CD14-positive monocyte (primary cell): ENCODE results near the gene PCDHGB7. TPM values are rescaled to one million over a fixed set of nuclear protein-coding genes. Genes with fewer than 3 reads are reported as not detected.
A peak's percentile ranks its signal among the peaks of the same experiment; 100 is the strongest.
"Not testable (repeated sequence)": the region's sequence is repeated elsewhere in the genome, so short reads cannot be mapped to it uniquely, and the experiment has no call there.

Experiments
- DNase-seq, 3 donors: peaks; one replicate each; pipeline ENCODE4 v3.0.0-alpha.2; 2011 to 2022
- H2AFZ ChIP-seq: 2 replicates; pipeline ENCODE4 v1.6.0; 2012; ENCODE audit warnings: mild to moderate bottlenecking, low read depth, low read length, inconsistent platforms; ENCODE audit not compliant: insufficient read depth, poor library complexity, severe bottlenecking
- H3K27ac ChIP-seq, 2 donors: 1 replicate in 1 of 2; 2 replicates in 1 of 2; pipeline ENCODE4 v1.5.1; 2012 to 2013; ENCODE audit warnings: low read length in 2 of 2, control low read depth in 1 of 2, inconsistent platforms in 1 of 2, low read depth in 1 of 2, mild to moderate bottlenecking in 1 of 2
- H3K27me3 ChIP-seq, 2 donors: one replicate each; pipeline versions ENCODE4 v1.6.0 to v1.6.1; 2011 to 2013; ENCODE audit warnings: low read length in 2 of 2; ENCODE audit not compliant: control insufficient read depth in 2 of 2, insufficient read depth in 2 of 2
- H3K36me3 ChIP-seq, 2 donors: replicated peaks in 1 of 2; 1 replicate in 1 of 2; 2 replicates in 1 of 2; pipeline versions ENCODE4 v1.5.1 to v1.6.1; 2012 to 2013; ENCODE audit warnings: low read length in 2 of 2, control low read depth in 1 of 2, inconsistent platforms in 1 of 2, mild to moderate bottlenecking in 1 of 2; ENCODE audit not compliant: insufficient read depth in 2 of 2, control insufficient read depth in 1 of 2
- H3K4me1 ChIP-seq, 2 donors: 1 replicate in 1 of 2; 2 replicates in 1 of 2; pipeline versions ENCODE4 v1.5.1 to v1.6.1; 2012 to 2013; ENCODE audit warnings: low read length in 2 of 2, control low read depth in 1 of 2, inconsistent platforms in 1 of 2, mild to moderate bottlenecking in 1 of 2, moderate library complexity in 1 of 2; ENCODE audit not compliant: insufficient read depth in 2 of 2, control insufficient read depth in 1 of 2
- H3K4me2 ChIP-seq: replicated peaks from 2 replicates; pipeline ENCODE3; 2012; ENCODE audit warnings: low read length, moderate library complexity, mild to moderate bottlenecking; ENCODE audit not compliant: poor library complexity, severe bottlenecking; ENCODE audit errors: extremely low read depth
- H3K4me3 ChIP-seq, 3 experiments: fragments of 200-600 bp in 1 of 3; sonication (generic) in 1 of 3; replicated peaks in 1 of 3; 1 replicate in 2 of 3; 2 replicates in 1 of 3; pipeline ENCODE4 v1.5.1; 2011 to 2013; ENCODE audit warnings: low read length in 3 of 3, mild to moderate bottlenecking in 3 of 3, control low read depth in 2 of 3, low read depth in 2 of 3, inconsistent platforms in 1 of 3, moderate library complexity in 1 of 3
- H3K79me2 ChIP-seq: 2 replicates; pipeline ENCODE4 v1.6.0; 2012; ENCODE audit warnings: mild to moderate bottlenecking, control low read depth, inconsistent platforms, low read length, moderate library complexity; ENCODE audit not compliant: insufficient read depth
- H3K9ac ChIP-seq: 2 replicates; pipeline ENCODE4 v1.6.0; 2017; ENCODE audit warnings: low read length, mild to moderate bottlenecking; ENCODE audit not compliant: insufficient read depth, poor library complexity, severe bottlenecking
- H3K9me3 ChIP-seq, 2 donors: replicated peaks in 1 of 2; 1 replicate in 1 of 2; 2 replicates in 1 of 2; pipeline versions ENCODE4 v1.5.1 to v1.6.1; 2012 to 2013; ENCODE audit warnings: low read length in 2 of 2, control low read depth in 1 of 2; ENCODE audit not compliant: control insufficient read depth in 1 of 2, insufficient read depth in 1 of 2
- H4K20me1 ChIP-seq: 2 replicates; pipeline ENCODE4 v1.6.0; 2012; ENCODE audit warnings: mild to moderate bottlenecking, low read length, control low read depth, moderate library complexity; ENCODE audit not compliant: insufficient read depth
- H3K27ac Mint-ChIP-seq, 7 donors: one replicate each; pipeline ENCODE4 v1.8.0; 2020; ENCODE audit warnings: mild to moderate bottlenecking in 7 of 7, mixed read lengths in 7 of 7, moderate library complexity in 6 of 7, inconsistent platforms in 2 of 7
- H3K27me3 Mint-ChIP-seq, 3 donors: one replicate each; pipeline ENCODE4 v1.8.0; 2021 to 2022; ENCODE audit warnings: low read depth in 3 of 3, mild to moderate bottlenecking in 3 of 3, mixed read lengths in 3 of 3, moderate library complexity in 3 of 3, inconsistent platforms in 1 of 3
- H3K36me3 Mint-ChIP-seq, 2 donors: one replicate each; pipeline ENCODE4 v1.8.0; 2020; ENCODE audit warnings: mixed read lengths in 2 of 2, inconsistent platforms in 1 of 2, mild to moderate bottlenecking in 1 of 2
- H3K4me1 Mint-ChIP-seq: one replicate; pipeline ENCODE4 v1.8.0; 2020; ENCODE audit warnings: mild to moderate bottlenecking, mixed read lengths
- H3K4me3 Mint-ChIP-seq, 2 donors: one replicate each; pipeline ENCODE4 v1.8.0; 2020; ENCODE audit warnings: mild to moderate bottlenecking in 2 of 2, mixed read lengths in 2 of 2, moderate library complexity in 1 of 2
- H3K9me3 Mint-ChIP-seq, 7 donors: one replicate each; pipeline ENCODE4 v1.8.0; 2020 to 2022; ENCODE audit warnings: mixed read lengths in 7 of 7, mild to moderate bottlenecking in 6 of 7, moderate library complexity in 6 of 7, inconsistent platforms in 2 of 7
- WGBS: methylation state at CpG from one replicate; pipeline ENCODE4 v1.1.5; 2013; ENCODE audit warnings: missing lambda C conversion rate; ENCODE audit not compliant: insufficient coverage; 5-methylcytosine and 5-hydroxymethylcytosine counted together
- intact Hi-C, 2 donors: fragments of 100-400 bp; cut with micrococcal nuclease; formaldehyde crosslinking; loops; one replicate each; pipeline versions ENCODE4 v1.15.0 to v1.15.1; 2023
- polyA plus RNA-seq, 3 donors: library from polyadenylated mRNA; depleted of rRNA in 1 of 3; unstranded in 2 of 3; stranded (reverse) in 1 of 3; fragments of 300-500 nt in 2 of 3; fragments of >200 nt in 1 of 3; fragmentation: Illumina TruSeq in 2 of 3; gene quantifications; 1 replicate in 2 of 3; 2 replicates in 1 of 3; pipeline ENCODE4 v1.2.3, GENCODE V29; 2012 to 2021
- TF ChIP-seq, protein P1 (sequence below): fragments of 200-600 bp; IDR thresholded peaks from one replicate; pipeline ENCODE4 v1.8.0; 2022; ENCODE audit warnings: antibody characterized with exemption, mild to moderate bottlenecking

PCDHGB7 gene
- polyA plus RNA-seq, 3 donors: 0.04 TPM; not detected in 2

DNA sequence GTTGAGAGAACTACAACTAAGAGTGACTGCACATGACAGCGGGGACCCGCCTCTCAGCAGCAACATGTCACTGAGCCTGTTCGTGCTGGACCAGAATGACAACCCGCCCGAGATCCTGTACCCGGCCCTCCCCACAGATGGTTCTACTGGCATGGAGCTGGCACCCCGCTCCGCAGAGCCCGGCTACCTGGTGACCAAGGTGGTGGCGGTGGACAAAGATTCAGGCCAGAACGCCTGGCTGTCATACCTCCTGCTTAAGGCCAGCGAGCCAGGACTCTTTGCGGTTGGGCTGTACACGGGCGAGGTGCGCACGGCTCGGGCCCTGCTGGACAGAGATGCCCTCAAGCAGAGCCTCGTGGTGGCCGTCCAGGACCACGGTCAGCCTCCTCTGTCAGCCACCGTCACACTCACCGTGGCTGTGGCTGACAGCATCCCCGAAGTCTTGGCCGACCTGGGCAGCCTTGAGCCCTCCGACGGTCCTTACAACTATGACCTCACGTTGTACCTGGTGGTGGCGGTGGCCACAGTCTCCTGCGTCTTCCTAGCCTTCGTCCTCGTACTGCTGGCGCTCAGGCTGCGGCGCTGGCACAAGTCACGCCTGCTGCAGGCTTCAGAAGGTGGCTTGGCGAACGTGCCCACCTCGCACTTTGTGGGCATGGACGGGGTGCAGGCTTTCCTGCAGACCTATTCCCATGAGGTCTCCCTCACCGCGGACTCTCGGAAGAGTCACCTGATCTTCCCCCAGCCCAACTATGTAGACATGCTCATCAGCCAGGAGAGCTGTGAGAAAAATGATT, 32.8 kb upstream of the PCDHGB7 start:
- H3K36me3 Mint-ChIP-seq: peaks cover 3 to 9% of the 10 kb centered on the region in 2 donors
- H3K4me3 Mint-ChIP-seq: peak overlapping the region; percentile 16 to 51
- TF ChIP-seq, protein P1, sequence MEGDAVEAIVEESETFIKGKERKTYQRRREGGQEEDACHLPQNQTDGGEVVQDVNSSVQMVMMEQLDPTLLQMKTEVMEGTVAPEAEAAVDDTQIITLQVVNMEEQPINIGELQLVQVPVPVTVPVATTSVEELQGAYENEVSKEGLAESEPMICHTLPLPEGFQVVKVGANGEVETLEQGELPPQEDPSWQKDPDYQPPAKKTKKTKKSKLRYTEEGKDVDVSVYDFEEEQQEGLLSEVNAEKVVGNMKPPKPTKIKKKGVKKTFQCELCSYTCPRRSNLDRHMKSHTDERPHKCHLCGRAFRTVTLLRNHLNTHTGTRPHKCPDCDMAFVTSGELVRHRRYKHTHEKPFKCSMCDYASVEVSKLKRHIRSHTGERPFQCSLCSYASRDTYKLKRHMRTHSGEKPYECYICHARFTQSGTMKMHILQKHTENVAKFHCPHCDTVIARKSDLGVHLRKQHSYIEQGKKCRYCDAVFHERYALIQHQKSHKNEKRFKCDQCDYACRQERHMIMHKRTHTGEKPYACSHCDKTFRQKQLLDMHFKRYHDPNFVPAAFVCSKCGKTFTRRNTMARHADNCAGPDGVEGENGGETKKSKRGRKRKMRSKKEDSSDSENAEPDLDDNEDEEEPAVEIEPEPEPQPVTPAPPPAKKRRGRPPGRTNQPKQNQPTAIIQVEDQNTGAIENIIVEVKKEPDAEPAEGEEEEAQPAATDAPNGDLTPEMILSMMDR: no peak
- Histone ChIP-seq H3K4me3 (no peak overlapping the region), H3K4me1 (no peaks in the 10 kb centered on the region), H2AFZ (no peak overlapping the region), H4K20me1 (no peaks in the 10 kb centered on the region), H3K36me3 (no peaks in the 10 kb centered on the region), H3K27me3 (peaks cover 44 to 91% of the 10 kb centered on the region in 2 donors), H3K9ac (no peak overlapping the region), H3K4me2 (no peak overlapping the region), H3K27ac (no peak overlapping the region), H3K9me3 (peaks cover 44 to 70% of the 10 kb centered on the region in 2 donors), H3K79me2 (no peaks in the 10 kb centered on the region)
- peaks cover 6% of the 10 kb centered on the region for H3K4me1 Mint-ChIP-seq
- peaks cover 47 to 78% (median 70%) of the 10 kb centered on the region in 3 donors for H3K27me3 Mint-ChIP-seq
- intact Hi-C loops: no loop called here
- WGBS: 49% methylated on average over 40 of the region's 43 CpGs
- peaks cover 37 to 72% (median 63%) of the 10 kb centered on the region in 7 donors for H3K9me3 Mint-ChIP-seq
- H3K27ac Mint-ChIP-seq: peak overlapping the region in 1 of 7 donors; percentile 16
- no peak for DNase-seq

DNA sequence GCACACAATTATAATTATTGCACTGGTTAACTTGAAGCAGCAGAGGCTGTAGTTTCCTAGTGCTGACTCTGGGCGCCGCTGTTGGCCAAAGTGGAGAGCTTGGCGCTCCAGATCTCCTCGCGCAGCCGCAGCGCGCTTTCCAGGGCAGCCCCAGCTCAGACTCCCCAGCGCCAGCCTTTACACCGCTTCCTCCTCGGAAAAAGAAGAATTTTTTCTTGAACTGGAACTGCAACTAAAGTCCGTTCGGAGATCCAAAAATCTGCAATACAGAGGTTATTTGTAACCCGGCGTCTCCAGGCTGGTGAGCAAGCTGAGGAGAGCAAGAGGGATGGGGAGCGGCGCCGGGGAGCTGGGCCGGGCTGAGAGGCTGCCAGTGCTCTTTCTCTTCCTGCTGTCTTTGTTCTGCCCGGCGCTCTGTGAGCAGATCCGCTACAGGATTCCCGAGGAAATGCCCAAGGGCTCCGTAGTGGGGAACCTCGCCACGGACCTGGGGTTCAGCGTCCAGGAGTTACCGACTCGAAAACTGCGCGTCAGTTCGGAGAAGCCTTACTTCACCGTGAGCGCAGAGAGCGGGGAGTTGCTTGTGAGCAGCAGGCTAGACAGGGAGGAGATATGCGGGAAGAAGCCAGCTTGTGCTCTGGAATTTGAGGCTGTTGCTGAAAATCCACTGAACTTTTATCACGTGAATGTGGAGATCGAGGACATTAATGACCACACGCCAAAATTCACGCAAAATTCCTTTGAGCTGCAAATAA, 29.7 kb upstream of the PCDHGB7 start, which contains the start of gene PCDHGB4:
Gene PCDHGB4, plus strand, starts transcription at position 142 of the 755 bp plus-strand sequence. Its CDS starts 187 bp downstream, at position 329.
- H3K4me1 Mint-ChIP-seq, H2AFZ ChIP-seq, H3K79me2 ChIP-seq, H4K20me1 ChIP-seq, H3K4me1 ChIP-seq, H3K27ac ChIP-seq, DNase-seq, H3K4me2 ChIP-seq, H3K27ac Mint-ChIP-seq, H3K36me3 ChIP-seq, intact Hi-C loops, H3K9ac ChIP-seq: not testable (repeated sequence)
- Histone ChIP-seq H3K4me3 (peak within 1 kb of the TSS in 1 of 3 experiments; percentile 20), H3K9me3 (peaks cover 49 to 95% of the 10 kb centered on the region in 2 donors), H3K27me3 (peaks cover 42 to 96% of the 10 kb centered on the region in 2 donors)
- 4% methylated on average over 9 of the region's 40 CpGs for WGBS
- Mint-ChIP-seq H3K27me3 (peaks cover 45 to 79% (median 77%) of the 10 kb centered on the region in 3 donors), H3K9me3 (peaks cover 41 to 81% (median 64%) of the 10 kb centered on the region in 7 donors), H3K36me3 (peaks cover 7 to 13% of the 10 kb centered on the region in 2 donors), H3K4me3 (peak within 1 kb of the TSS; percentile 65 to 76)
